ENCODE results near the gene STARD10. TPM values are rescaled to one million over a fixed set of nuclear protein-coding genes. Genes with fewer than 3 reads are reported as not detected.

Gene STARD10
- total RNA-seq, 1 donor from 2014 or later = 170 TPM

GRCh38 chr11:72716788-72717435 is 76.9 kb downstream of the STARD10 start:
- H3K36me3 Mint-ChIP-seq = no peaks in the 10 kb centered on the region
- DNase-seq (ENCODE audit: extremely low spot score, unreplicated experiment) = no peak
- TF ChIP-seq CTCF (conservative IDR thresholded peaks at IDR 0.05) = no peak
- peaks cover 52% of the 10 kb centered on the region for H3K4me1 Mint-ChIP-seq (ENCODE audit: unreplicated experiment)
- no peak overlapping the region for H3K4me3 Mint-ChIP-seq
- H3K27me3 Mint-ChIP-seq = no peaks in the 10 kb centered on the region
- peak overlapping the region; percentile 86 for H3K27ac Mint-ChIP-seq
- H3K9me3 Mint-ChIP-seq = no peaks in the 10 kb centered on the region

GRCh38 chr11:72716290-72716689 is 77.6 kb downstream of the STARD10 start:
- Mint-ChIP-seq H3K36me3 (peaks cover under 1% of the 10 kb centered on the region), H3K27me3 (no peaks in the 10 kb centered on the region), H3K9me3 (no peaks in the 10 kb centered on the region), H3K4me1 (ENCODE audit: unreplicated experiment) (peaks cover 47% of the 10 kb centered on the region), H3K4me3 (peak overlapping the region; percentile 65), H3K27ac (peak overlapping the region; percentile 86)
- DNase-seq (ENCODE audit: extremely low spot score, unreplicated experiment) = no peak
- no peak for TF ChIP-seq CTCF (conservative IDR thresholded peaks at IDR 0.05)

GRCh38 chr11:72712841-72713240 is 81.0 kb downstream of the STARD10 start:
- peaks cover 26% of the 10 kb centered on the region for H3K4me1 Mint-ChIP-seq (ENCODE audit: unreplicated experiment)
- no peak for DNase-seq (ENCODE audit: extremely low spot score, unreplicated experiment)
- no peaks in the 10 kb centered on the region for H3K9me3 Mint-ChIP-seq
- no peak for TF ChIP-seq CTCF (conservative IDR thresholded peaks at IDR 0.05)
- peaks cover 13% of the 10 kb centered on the region for H3K36me3 Mint-ChIP-seq
- peak overlapping the region; percentile 25 for H3K27ac Mint-ChIP-seq
- H3K27me3 Mint-ChIP-seq = no peaks in the 10 kb centered on the region
- peak overlapping the region; percentile 37 for H3K4me3 Mint-ChIP-seq

- peaks cover 26% of the 10 kb centered on the region for H3K4me1 Mint-ChIP-seq (ENCODE audit: unreplicated experiment)
- no peaks in the 10 kb centered on the region for H3K27me3 Mint-ChIP-seq
- H3K4me3 Mint-ChIP-seq = peak overlapping the region; percentile 37
- no peaks in the 10 kb centered on the region for H3K9me3 Mint-ChIP-seq
- DNase-seq (ENCODE audit: extremely low spot score, unreplicated experiment) = no peak
- H3K27ac Mint-ChIP-seq = peak overlapping the region; percentile 25
- peaks cover 16% of the 10 kb centered on the region for H3K36me3 Mint-ChIP-seq
- no peak for TF ChIP-seq CTCF (conservative IDR thresholded peaks at IDR 0.05)
Observed at GRCh38 chr11:72712168-72712751, 81.6 kb downstream of the STARD10 start.

GRCh38 chr11:72711141-72711540 is 82.7 kb downstream of the STARD10 start:
- no peak for DNase-seq (ENCODE audit: extremely low spot score, unreplicated experiment)
- Mint-ChIP-seq H3K27me3 (no peaks in the 10 kb centered on the region), H3K27ac (no peak overlapping the region), H3K9me3 (no peaks in the 10 kb centered on the region), H3K4me1 (ENCODE audit: unreplicated experiment) (peaks cover 29% of the 10 kb centered on the region), H3K4me3 (no peak overlapping the region), H3K36me3 (peaks cover 16% of the 10 kb centered on the region)
- no peak for TF ChIP-seq CTCF (conservative IDR thresholded peaks at IDR 0.05)
